Fibroblast of the aortic adventitia (primary cell): ENCODE measurements around the gene LPAR6. TPM values are rescaled to one million over a fixed set of nuclear protein-coding genes. Genes with fewer than 3 reads are reported as not detected.

ENCODE experiments used
- DNase-seq: peaks from one replicate; pipeline ENCODE4 v3.0.0-alpha.2; 2010; ENCODE audit warnings: low read depth
- H3K4me3 ChIP-seq: 2 replicates; pipeline ENCODE4 v1.5.1; 2011; ENCODE audit warnings: low read depth, mild to moderate bottlenecking, control low read depth, low read length, moderate library complexity
- small RNA-seq: library from RNA; depleted of rRNA; stranded (forward); fragments of <200 nt; gene quantifications from one replicate; pipeline ENCODE3, GENCODE V24; 2012
- total RNA-seq: library from RNA; depleted of rRNA; stranded (reverse); fragments of >200 nt; gene quantifications from 2 replicates; pipeline ENCODE4 v1.2.3, GENCODE V29; 2012; ENCODE audit warnings: low replicate concordance
- TF ChIP-seq, protein P1 (sequence below): IDR thresholded peaks from 2 replicates; pipeline ENCODE4 v1.5.1; 2011; ENCODE audit warnings: mild to moderate bottlenecking, low read length, control low read depth, inconsistent platforms; ENCODE audit not compliant: insufficient read depth

The LPAR6 gene
- total RNA-seq, 1 donor, result 11.2 TPM

DNA sequence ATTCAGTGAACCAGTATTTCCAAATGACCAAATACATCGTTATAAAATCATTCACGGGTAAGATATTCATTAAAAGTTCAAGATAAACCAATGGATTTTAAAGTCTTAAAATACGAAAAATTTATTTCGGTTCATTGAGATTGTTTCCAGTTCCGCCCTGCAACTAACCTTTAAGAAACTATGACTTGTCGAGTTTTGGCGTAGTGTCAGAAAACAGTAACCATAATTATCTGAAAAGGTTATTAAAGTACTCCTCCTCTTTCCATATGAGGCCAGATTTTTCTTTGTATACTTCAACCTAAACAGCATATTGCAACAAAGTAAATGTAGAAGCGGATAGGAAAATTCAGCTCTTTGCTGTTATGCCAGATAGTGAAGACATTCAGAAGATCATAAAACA, 26.1 kb downstream of the LPAR6 start:
- TF ChIP-seq, protein P1, sequence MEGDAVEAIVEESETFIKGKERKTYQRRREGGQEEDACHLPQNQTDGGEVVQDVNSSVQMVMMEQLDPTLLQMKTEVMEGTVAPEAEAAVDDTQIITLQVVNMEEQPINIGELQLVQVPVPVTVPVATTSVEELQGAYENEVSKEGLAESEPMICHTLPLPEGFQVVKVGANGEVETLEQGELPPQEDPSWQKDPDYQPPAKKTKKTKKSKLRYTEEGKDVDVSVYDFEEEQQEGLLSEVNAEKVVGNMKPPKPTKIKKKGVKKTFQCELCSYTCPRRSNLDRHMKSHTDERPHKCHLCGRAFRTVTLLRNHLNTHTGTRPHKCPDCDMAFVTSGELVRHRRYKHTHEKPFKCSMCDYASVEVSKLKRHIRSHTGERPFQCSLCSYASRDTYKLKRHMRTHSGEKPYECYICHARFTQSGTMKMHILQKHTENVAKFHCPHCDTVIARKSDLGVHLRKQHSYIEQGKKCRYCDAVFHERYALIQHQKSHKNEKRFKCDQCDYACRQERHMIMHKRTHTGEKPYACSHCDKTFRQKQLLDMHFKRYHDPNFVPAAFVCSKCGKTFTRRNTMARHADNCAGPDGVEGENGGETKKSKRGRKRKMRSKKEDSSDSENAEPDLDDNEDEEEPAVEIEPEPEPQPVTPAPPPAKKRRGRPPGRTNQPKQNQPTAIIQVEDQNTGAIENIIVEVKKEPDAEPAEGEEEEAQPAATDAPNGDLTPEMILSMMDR, result no peak
- DNase-seq, result no peak
- H3K4me3 ChIP-seq, result no peak overlapping the region

GRCh38 chr13:48383384-48383783, 29.5 kb downstream of the LPAR6 start:
- no peak overlapping the region for H3K4me3 ChIP-seq
- DNase-seq, result no peak
- TF ChIP-seq, protein P1, result no peak

GRCh38 chr13:48380581-48380980, 32.3 kb downstream of the LPAR6 start:
- H3K4me3 ChIP-seq, result no peak overlapping the region
- TF ChIP-seq, protein P1, result no peak
- no peak for DNase-seq

DNA sequence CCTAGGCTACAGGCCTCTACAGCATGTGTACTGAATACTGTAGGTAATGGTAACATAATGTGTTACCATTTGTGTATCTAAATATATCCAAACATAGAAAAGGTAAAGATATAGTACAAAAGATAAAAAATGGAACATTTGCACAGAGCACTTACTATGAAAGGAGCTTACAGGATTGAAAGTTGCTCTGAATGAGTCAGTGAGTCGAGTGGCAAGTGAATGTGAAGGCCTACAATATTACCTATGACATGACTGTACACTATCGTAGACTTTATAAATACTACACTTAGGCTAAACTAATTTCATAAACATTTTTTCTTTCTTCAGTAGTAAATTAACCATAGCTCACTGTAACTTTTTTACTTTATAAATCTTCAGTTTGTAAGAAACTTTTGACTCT, 35.1 kb downstream of the LPAR6 start:
- TF ChIP-seq, protein P1, result no peak
- H3K4me3 ChIP-seq, result no peak overlapping the region

GRCh38 chr13:48370815-48371214, 42.1 kb downstream of the LPAR6 start:
- no peak overlapping the region for H3K4me3 ChIP-seq
- TF ChIP-seq, protein P1, result no peak
- no peak for DNase-seq

More for the DNA sequence above, 35.1 kb downstream of the LPAR6 start:
- DNase-seq, result no peak

DNA sequence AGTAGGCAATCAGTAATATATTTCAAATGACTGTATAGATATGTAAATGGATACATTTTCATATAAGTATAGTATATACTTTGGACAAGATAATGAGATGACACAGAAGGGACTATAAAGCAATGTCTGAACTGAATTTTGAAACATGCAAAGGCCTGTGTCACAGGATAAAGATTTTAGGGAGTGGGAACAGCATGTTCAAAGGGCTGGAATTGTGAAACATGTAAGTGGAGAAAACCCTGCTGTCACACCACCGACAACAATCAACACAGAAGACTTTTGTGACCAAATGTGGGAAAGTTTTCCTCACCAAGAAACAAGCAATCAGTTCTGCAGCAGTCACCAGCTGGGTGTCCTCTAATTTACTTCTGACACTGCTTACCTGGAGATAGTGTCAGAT, 42.9 kb downstream of the LPAR6 start:
- H3K4me3 ChIP-seq, result no peak overlapping the region
- TF ChIP-seq, protein P1, result no peak
- no peak for DNase-seq

Small RNA genes within 50 kb of the gene (small RNA-seq; reads per million reads assigned to genes)
- not detected for gene RF00017

Other genes starting within 250 kb of the LPAR6 start
- 414 and 429 TPM in 2 replicates for gene ITM2B, start 179.9 kb downstream of the LPAR6 start, total RNA-seq
- 23.3 and 48.4 TPM in 2 replicates for gene RB1, start 109.4 kb downstream of the LPAR6 start, total RNA-seq
- 6.3 and 7.0 TPM in 2 replicates for gene RCBTB2, start 120.0 kb upstream of the LPAR6 start, total RNA-seq
- not detected in 2 replicates for gene CYSLTR2, start 240.8 kb upstream of the LPAR6 start, total RNA-seq